ENCODE measurements around the gene HIP1.

- no peak for TF ChIP-seq POLR2AphosphoS5 (IDR thresholded peaks at IDR 0.05)
- TF ChIP-seq, protein P1, sequence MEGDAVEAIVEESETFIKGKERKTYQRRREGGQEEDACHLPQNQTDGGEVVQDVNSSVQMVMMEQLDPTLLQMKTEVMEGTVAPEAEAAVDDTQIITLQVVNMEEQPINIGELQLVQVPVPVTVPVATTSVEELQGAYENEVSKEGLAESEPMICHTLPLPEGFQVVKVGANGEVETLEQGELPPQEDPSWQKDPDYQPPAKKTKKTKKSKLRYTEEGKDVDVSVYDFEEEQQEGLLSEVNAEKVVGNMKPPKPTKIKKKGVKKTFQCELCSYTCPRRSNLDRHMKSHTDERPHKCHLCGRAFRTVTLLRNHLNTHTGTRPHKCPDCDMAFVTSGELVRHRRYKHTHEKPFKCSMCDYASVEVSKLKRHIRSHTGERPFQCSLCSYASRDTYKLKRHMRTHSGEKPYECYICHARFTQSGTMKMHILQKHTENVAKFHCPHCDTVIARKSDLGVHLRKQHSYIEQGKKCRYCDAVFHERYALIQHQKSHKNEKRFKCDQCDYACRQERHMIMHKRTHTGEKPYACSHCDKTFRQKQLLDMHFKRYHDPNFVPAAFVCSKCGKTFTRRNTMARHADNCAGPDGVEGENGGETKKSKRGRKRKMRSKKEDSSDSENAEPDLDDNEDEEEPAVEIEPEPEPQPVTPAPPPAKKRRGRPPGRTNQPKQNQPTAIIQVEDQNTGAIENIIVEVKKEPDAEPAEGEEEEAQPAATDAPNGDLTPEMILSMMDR (IDR thresholded peaks at IDR 0.05): no peak
- no peak for TF ChIP-seq POLR2A (IDR thresholded peaks at IDR 0.05)
- TF ChIP-seq EP300 (IDR thresholded peaks at IDR 0.05): no peak
These were observed 125.4 kb downstream of the HIP1 start for GRCh38 chr7:75613351-75613750.

Data from sigmoid colon (tissue), 4 donors.